ENCODE measurements around the gene GTF2A1L.

- no peak for TF ChIP-seq CTCF (IDR thresholded peaks at IDR 0.05; ENCODE audit: low read depth, low read length, missing input control)
- no peak for TF ChIP-seq TAF1 (conservative IDR thresholded peaks at IDR 0.05)
- no peak for TF ChIP-seq FOXA1 (IDR thresholded peaks at IDR 0.05)
Measured at GRCh38 chr2:48605482-48606175, 12.0 kb upstream of the GTF2A1L start.
